HAP-1 (cell line): ENCODE results near the gene BICRAL.
"Not testable (repeated sequence)": the region's sequence is repeated elsewhere in the genome, so short reads cannot be mapped to it uniquely, and the experiment has no call there.

Source experiments
- DNase-seq, 2 experiments: peaks; one replicate each; pipeline ENCODE4 v3.0.0-alpha.2; 2016 to 2020; ENCODE audit warnings: low spot score in 2 of 2
- H3K27me3 ChIP-seq: fragments of 250-450 bp; sonication (Bioruptor Pico); 2 replicates; pipeline ENCODE4 v1.5.1; 2020; ENCODE audit warnings: low read depth, mild to moderate bottlenecking, moderate library complexity
- H3K36me3 ChIP-seq: fragments of 250-450 bp; sonication (Bioruptor Pico); replicated peaks from 2 replicates; pipeline ENCODE4 v1.5.1; 2020; ENCODE audit warnings: mild to moderate bottlenecking
- H3K4me1 ChIP-seq: fragments of 250-450 bp; sonication (Bioruptor Pico); 2 replicates; pipeline ENCODE4 v1.5.1; 2020; ENCODE audit warnings: mild to moderate bottlenecking
- H3K4me3 ChIP-seq: fragments of 250-450 bp; sonication (Bioruptor Pico); 2 replicates; pipeline ENCODE4 v1.5.1; 2020; ENCODE audit warnings: mild to moderate bottlenecking, moderate library complexity
- H3K9me3 ChIP-seq: fragments of 250-450 bp; sonication (Bioruptor Pico); 2 replicates; pipeline ENCODE4 v1.5.1; 2020; ENCODE audit warnings: mild to moderate bottlenecking, moderate library complexity
- in situ Hi-C: fragments of 300-500 bp; cut with MboI; formaldehyde crosslinking; loops from 3 replicates; pipeline ENCODE4 v1.14.3; 2020; ENCODE audit warnings: low sequenced_read_pairs, inconsistent platforms, mixed read lengths

BICRAL gene

DNA sequence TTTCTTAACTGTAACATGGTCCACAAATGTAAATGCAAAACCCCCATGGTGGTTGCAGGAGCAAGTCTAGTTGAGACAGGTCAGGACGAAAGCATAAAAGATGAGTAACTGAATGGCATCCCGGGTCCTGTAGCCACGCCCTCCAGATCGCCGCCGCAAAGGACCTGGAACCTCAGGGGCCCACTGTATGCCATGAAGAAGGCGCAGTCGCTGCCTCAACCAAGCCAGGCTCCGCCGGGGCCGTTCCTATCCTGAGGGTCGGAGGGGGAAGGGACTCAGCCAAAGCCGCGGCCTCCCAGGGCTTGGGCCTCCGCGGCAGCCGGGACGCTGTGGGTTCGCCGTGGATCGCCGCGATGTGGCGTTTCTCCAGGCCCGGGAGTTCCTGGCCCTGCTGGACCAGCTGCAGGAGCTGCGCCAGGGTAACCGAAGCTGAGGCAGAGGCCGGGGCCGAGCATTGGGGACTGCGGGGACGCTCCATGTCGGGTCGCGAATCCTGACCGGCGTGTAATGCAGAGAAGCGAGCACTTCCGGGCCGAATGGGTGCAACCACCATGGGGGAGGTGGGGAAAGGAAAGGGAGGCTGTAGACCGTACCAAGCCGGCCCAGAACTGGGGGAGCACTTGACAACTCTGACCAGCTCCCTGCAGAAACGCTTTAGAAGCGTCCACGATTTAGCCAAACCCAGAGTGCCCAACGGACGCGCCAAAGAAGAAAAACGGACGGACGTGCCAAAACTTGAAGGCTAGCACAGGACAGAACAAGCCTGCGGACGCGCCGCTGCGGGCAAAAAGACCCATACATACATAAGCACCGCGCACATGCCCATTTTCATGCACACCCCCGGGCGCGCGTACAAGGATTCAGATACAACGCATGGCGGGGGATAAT, 108.7 kb downstream of the BICRAL start:
- in situ Hi-C loops, result loop anchor here (25.0 kb wide), 3 partner anchors 153 to 803 kb away; partner anchors contain the start of genes MRPS10 and TBCC
- Histone ChIP-seq H3K9me3 (no peaks in the 10 kb centered on the region), H3K36me3 (peaks cover 24% of the 10 kb centered on the region), H3K4me1 (peaks cover 11% of the 10 kb centered on the region), H3K27me3 (no peaks in the 10 kb centered on the region), H3K4me3 (peak overlapping the region; percentile 98)
- DNase-seq, result peak; percentile 92 to 98

DNA sequence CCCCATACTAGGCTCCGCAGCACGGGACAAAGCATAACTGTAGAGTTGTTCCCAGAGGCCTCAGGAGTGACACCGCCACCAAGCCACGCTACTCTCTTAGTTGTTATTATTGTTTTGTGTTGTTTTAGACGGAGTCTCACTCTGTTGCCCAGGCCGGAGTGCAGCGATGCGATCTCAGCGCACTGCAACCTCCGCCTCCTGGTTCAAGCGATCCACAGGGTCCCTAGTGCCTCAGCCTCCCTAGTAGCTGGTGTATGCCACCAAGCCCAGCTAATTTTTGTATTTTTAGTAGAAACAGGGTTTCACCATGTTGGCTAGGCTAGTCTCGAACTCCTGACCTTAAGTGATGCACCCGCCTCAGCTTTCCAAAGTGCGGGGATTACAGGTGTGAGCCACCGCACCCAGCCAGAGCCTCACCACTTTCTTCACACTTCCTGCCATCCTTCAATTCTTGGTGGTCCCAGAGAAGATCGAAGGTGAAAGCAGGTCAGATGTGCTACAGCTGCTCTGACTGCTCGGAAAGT, 109.4 kb downstream of the BICRAL start:
- no peaks in the 10 kb centered on the region for H3K27me3 ChIP-seq
- peaks cover 11% of the 10 kb centered on the region for H3K4me1 ChIP-seq
- no peak for DNase-seq
- peak overlapping the region; percentile 98 for H3K4me3 ChIP-seq
- no peaks in the 10 kb centered on the region for H3K9me3 ChIP-seq
- peaks cover 17% of the 10 kb centered on the region for H3K36me3 ChIP-seq
- in situ Hi-C loops, result loop anchor here (25.0 kb wide), 3 partner anchors 154 to 804 kb away; partner anchors contain the start of genes MRPS10 and TBCC

DNA sequence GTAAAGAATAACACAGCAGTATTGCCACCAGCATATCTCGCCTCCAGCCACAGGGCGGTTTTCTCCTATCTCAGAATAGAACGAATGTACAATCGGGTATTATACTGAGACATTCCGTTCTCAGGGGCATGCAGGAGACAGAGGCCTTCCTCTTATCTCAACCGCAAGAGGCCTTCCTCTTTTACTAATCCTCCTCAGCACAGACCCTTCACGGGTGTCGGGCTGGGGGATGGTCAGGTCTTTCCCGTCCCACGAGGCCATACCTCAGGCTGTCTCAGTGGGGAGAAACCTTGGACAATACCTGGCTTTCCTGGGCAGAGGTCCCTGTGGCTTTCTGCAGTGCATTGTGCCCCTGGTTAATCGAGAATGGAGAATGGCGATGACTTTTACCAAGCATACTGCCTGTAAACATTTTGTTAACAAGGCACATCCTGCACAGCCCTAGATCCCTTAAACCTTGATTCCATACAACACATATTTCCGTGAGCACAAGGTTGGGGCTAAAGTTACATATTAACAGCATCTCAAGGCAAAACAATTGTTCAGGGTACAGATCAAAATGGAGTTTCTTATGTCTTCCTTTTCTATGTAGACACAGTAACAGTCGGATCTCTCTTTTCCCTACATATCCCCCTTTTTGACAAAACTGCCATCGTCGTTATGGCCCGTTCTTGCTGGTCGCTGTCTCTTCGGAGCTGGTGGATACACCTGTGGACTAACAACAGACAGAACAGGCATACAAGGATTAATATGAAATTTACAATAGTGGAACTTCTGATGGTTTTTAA, 112.4 kb downstream of the BICRAL start:
- not testable (repeated sequence) for H3K4me3 ChIP-seq
- in situ Hi-C loops, result loop anchor here (25.0 kb wide), 3 partner anchors 157 to 807 kb away; partner anchors contain the start of genes MRPS10 and TBCC

DNA sequence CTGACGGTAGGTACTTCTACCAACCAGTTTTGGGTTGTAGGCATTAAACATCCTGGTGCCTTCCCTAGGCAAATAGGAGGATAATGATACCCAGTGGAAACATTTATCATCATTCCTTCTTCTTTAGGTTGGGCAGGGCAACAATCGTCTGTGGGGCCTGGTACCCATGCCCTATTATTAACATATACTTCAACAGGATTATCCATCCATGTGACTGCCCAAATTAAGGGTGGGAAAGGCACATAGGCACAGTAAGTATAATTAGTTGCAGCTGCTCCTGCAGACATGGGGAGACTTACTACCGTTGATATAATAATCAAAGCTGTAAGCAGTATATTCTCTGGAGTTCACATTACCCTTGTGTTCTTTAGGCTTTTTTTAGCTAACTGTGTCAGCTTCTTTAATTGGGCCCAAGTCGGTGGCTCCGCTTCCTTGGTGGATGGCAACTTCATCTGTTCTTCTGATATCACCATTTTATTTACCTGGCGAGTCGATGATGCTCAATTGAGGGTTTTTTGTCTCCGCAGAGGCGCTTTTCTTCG, 114.4 kb downstream of the BICRAL start:
- DNase-seq, result no peak
- in situ Hi-C loops, result loop anchor here (25.0 kb wide), 3 partner anchors 159 to 809 kb away; partner anchors contain the start of genes MRPS10 and TBCC

More for the DNA sequence above, 112.4 kb downstream of the BICRAL start:
- not testable (repeated sequence) for H3K9me3 ChIP-seq, H3K36me3 ChIP-seq, H3K27me3 ChIP-seq, DNase-seq
- H3K4me1 ChIP-seq, result peaks cover 11% of the 10 kb centered on the region

DNA sequence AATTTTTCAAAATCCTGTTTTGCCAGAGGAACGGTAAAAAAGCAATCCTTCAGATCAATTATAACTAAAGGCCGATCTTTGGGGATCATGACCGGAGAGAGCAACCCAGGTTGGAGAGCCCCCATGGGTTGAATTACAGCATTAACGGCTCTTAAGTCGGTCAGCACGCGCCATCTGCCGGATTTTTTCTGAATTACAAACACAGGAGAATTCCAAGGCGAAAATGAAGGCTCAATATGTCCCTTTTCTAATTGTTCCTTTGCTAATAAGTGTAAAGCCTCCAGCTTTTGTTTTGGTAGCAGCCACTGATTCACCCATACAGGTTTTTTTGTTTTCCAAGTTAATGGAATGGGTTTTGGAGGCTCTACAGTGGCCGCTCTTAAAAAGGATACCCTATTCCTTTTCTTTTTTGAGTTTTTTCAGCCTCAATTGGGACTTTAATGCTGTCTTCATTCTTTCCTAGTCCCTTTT, 117.1 kb downstream of the BICRAL start:
- no peaks in the 10 kb centered on the region for H3K36me3 ChIP-seq
- peak; percentile 62 to 88 for DNase-seq

More for the DNA sequence above, 114.4 kb downstream of the BICRAL start:
- H3K36me3 ChIP-seq, result no peaks in the 10 kb centered on the region
- no peaks in the 10 kb centered on the region for H3K27me3 ChIP-seq
- no peak overlapping the region for H3K4me3 ChIP-seq
- no peaks in the 10 kb centered on the region for H3K9me3 ChIP-seq
- peaks cover under 1% of the 10 kb centered on the region for H3K4me1 ChIP-seq

DNA sequence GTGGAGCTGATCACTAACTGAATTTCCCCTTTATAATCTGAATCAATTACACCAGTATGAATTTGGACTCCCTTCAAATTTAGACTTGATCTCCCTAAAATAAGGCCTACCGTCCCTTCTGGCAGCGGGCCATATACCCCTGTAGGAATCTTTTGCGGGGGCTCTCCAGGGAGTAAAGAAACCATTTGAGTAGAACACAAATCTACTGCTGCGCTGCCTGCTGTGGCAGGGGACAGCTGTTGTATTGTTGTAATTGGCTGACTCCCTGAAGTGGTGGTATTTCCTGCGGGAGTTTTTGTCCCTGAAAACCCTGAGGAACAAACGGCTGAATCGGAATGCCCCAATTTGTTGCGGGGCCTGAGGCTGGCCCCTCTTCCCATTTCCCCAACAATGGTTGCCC, 118.0 kb downstream of the BICRAL start:
- no peaks in the 10 kb centered on the region for H3K9me3 ChIP-seq
- DNase-seq, result no peak
- no peaks in the 10 kb centered on the region for H3K27me3 ChIP-seq
- in situ Hi-C loops, result loop anchor here (25.0 kb wide), 3 partner anchors 163 to 813 kb away; partner anchors contain the start of genes MRPS10 and TBCC
- H3K4me3 ChIP-seq, result no peak overlapping the region
- no peaks in the 10 kb centered on the region for H3K36me3 ChIP-seq
- peaks cover 11% of the 10 kb centered on the region for H3K4me1 ChIP-seq

More for the DNA sequence above, 117.1 kb downstream of the BICRAL start:
- Histone ChIP-seq H3K4me1 (peaks cover 11% of the 10 kb centered on the region), H3K27me3 (no peaks in the 10 kb centered on the region), H3K4me3 (no peak overlapping the region), H3K9me3 (no peaks in the 10 kb centered on the region)
- in situ Hi-C loops, result loop anchor here (25.0 kb wide), 3 partner anchors 162 to 812 kb away; partner anchors contain the start of genes MRPS10 and TBCC

DNA sequence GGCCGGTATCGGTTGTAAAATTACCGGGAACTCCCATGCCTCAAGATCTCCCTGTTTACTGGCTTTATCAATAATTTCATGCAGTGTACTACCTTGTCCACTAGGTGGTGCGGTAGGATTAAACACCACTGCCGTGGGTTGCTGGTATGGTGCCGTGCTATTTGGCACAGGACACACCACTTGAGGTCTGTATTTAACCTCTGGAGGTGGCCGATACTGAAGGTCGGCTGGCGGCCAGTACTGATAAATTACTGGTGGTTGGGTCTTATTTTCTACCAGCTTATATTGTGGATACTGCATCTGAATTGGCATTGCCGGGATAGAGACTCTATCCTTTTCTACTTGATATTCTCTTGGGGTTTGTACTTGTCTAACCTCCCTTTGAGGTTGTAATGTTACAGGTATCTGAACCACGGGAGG, 119.7 kb downstream of the BICRAL start:
- Histone ChIP-seq H3K36me3 (no peaks in the 10 kb centered on the region), H3K9me3 (no peaks in the 10 kb centered on the region), H3K4me3 (no peak overlapping the region), H3K4me1 (peaks cover 11% of the 10 kb centered on the region), H3K27me3 (no peaks in the 10 kb centered on the region)
- in situ Hi-C loops, result no loop called here
- peak; percentile 82 to 87 for DNase-seq

DNA sequence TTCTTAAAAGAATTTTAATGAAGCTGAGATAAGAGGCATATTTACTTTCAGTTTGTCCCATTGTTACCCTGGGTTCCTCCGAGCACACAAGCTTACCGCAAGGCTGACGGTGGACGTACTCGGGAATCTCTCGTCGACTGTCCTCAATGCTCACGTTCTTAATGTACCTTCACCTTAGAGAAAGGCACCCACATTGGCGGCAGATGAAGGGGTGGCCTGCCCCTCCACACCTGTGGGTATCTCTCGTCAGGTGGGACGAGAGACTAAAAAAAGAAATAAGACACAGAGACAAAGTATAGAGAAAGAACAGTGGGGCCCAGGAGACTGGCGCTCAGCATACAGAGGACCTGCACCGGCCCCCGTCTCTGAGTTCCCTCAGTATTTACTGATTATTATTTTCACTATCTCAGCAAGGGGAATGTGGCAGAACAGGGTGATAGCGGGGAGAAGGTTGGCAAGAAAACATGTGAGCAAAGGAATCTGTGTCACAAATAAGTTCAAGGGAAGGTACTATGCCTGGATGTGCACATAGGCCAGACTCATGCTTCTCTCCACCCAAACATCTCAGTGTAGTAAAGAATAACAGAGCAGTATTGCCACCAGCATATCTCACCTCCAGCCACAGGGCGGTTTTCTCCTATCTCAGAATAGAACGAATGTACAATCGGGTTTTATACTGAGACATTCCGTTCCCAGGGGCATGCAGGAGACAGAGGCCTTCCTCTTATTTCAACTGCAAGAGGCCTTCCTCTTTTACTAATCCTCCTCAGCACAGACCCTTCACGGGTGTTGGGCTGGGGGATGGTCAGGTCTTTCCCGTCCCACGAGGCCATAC, 120.8 kb downstream of the BICRAL start:
- H3K4me1 ChIP-seq, result peaks cover 11% of the 10 kb centered on the region
- in situ Hi-C loops, H3K27me3 ChIP-seq, H3K36me3 ChIP-seq, H3K9me3 ChIP-seq, H3K4me3 ChIP-seq: not testable (repeated sequence)
- peak in 1 of 2 experiments; percentile 28 for DNase-seq

DNA sequence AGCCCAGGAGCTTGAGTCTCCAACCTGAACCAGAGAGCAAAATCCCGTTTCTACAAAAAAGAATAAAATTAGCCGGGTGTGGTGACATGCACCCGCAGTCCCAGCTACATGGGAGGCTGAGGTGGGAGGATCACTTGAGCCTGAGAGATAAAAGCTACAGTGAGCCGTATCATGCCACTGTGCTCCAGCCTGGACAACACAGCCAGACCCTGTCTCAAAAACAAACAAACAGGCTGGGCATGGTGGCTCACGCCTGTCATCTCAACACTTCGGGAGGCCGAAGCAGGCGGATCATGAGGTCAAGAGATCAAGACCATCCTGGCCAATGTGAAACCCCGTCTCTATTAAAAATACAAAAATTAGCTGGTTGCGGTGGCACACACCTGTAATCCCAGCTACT, 122.6 kb downstream of the BICRAL start:
- peaks cover 11% of the 10 kb centered on the region for H3K4me1 ChIP-seq
- H3K9me3 ChIP-seq, result no peaks in the 10 kb centered on the region
- no peaks in the 10 kb centered on the region for H3K36me3 ChIP-seq
- H3K27me3 ChIP-seq, result no peaks in the 10 kb centered on the region
- no peak for DNase-seq
- in situ Hi-C loops, result no loop called here
- H3K4me3 ChIP-seq, result no peak overlapping the region

DNA sequence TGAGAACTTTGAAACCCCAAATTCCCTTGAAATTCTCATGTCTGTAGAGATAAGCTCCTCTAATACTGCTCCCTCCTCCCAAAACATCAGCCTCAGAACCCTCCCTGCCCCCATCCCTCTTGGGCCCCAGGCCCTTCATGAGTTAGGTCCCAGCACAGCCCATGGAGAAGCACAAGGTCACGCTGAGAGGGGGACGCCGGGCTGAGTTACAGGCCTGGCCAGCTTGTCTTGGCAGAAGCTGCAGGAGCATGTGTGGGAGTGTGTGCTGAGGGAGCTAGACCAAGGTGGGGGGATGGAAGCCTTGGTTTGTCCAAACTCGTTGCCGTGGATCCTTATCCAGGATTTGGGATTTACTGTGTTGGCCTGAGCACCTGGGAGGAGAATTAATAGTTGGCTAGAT, 125.5 kb downstream of the BICRAL start:
- Histone ChIP-seq H3K9me3 (no peaks in the 10 kb centered on the region), H3K4me1 (peaks cover 5% of the 10 kb centered on the region), H3K4me3 (no peak overlapping the region), H3K36me3 (no peaks in the 10 kb centered on the region), H3K27me3 (no peaks in the 10 kb centered on the region)
- in situ Hi-C loops, result loop anchor here (5.0 kb wide), 1 partner anchor 235 kb away; no protein-coding TSS in a partner anchor
- DNase-seq, result no peak

DNA sequence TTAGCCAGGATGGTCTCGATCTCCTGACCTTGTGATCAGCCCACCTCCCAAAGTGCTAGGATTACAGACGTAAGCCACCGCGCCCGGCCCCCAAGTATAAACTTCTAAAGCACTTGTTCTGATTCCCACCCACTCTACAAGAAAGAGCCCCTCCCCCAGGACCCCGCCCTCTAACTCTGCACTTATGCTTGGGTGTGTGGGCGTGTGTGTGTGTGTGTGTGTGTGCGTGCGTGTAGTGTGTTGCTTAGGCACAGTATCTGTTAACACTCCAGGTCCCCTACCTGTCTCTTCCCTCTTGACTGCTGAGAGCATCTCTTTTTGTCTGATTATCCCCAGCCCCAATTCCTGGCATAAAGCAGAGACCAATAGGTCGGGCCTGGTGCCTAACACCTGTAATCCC, 128.0 kb downstream of the BICRAL start:
- no peaks in the 10 kb centered on the region for H3K9me3 ChIP-seq
- in situ Hi-C loops, result loop anchor here (5.0 kb wide), 1 partner anchor 232 kb away; no protein-coding TSS in a partner anchor
- no peak for DNase-seq
- no peaks in the 10 kb centered on the region for H3K27me3 ChIP-seq
- H3K4me1 ChIP-seq, result no peaks in the 10 kb centered on the region
- H3K36me3 ChIP-seq, result no peaks in the 10 kb centered on the region
- no peak overlapping the region for H3K4me3 ChIP-seq

DNA sequence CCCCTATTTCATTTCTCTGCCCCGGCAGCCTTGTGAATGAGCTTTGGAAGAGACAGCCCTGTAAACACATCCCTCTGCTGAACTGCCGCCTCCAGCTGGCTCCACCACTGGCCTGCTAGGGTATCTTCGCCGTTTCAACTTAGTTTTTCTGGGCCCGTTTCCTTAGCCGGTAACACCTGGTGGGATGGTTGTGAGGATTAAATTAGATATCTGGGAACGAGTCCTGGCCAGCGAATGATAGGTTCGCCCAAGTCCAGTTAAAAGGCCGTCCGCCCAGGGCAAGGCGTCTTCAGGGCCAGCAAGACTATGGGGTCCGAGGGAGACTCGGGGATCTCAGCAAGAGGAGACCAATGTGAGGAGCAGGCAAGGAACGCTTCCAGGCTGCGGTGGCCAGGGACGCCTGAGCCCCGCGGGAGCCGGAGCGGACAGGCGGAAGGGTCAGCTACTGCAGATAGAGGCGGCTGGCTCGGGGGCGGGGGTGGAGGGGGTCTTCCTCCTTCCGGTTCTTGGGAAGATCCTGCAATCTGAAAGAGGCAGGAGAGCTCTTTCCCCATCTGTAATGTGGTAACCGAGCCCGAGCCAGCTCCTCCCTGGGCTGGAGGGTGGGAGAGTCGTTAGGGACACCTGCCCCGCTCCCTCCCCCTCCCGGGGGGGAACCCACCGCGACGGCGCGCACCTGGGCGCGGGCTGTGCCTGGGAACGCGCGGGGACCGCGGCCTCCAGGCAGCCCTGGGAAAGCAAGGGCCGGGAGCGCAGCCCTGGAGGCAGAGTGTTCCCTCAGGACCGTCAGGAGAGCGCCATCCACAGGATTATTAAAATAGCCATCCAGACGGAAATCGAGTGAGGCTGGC, 129.5 kb downstream of the BICRAL start:
- no peaks in the 10 kb centered on the region for H3K9me3 ChIP-seq
- H3K36me3 ChIP-seq, result no peaks in the 10 kb centered on the region
- no peaks in the 10 kb centered on the region for H3K4me1 ChIP-seq
- DNase-seq, result no peak
- no peak overlapping the region for H3K4me3 ChIP-seq
- in situ Hi-C loops, result no loop called here
- H3K27me3 ChIP-seq, result no peaks in the 10 kb centered on the region
